ENCODE measurements around the gene IL36A. TPM values are rescaled to one million over a fixed set of nuclear protein-coding genes. Genes with fewer than 3 reads are reported as not detected.

The IL36A gene
- total RNA-seq, 1 experiment from 2014 or later = not detected

GRCh38 chr2:113000436-113000835 is 4.8 kb upstream of the IL36A start:
- Histone ChIP-seq H4K5ac (ENCODE audit: insufficient read length, low read depth, low read length) (no peak overlapping the region), H2BK120ac (ENCODE audit: low read depth, low read length, poor library complexity, severe bottlenecking) (no peak overlapping the region), H3K9ac (ENCODE audit: extremely low read depth, insufficient read length, low read length) (no peak overlapping the region), H2BK20ac (ENCODE audit: low read depth, low read length, poor library complexity, severe bottlenecking) (no peak overlapping the region), H4K20me1 (ENCODE audit: control insufficient read depth, insufficient read depth, insufficient read length) (no peaks in the 10 kb centered on the region), H3T11ph (ENCODE audit: low read length) (no peak overlapping the region), H3K18ac (ENCODE audit: insufficient read length, low read depth, low read length) (no peak overlapping the region), H3K4me1 (ENCODE audit: insufficient read depth, low read length) (no peaks in the 10 kb centered on the region), H3K79me1 (ENCODE audit: insufficient read depth, low read depth, low read length, poor library complexity, severe bottlenecking) (no peaks in the 10 kb centered on the region), H2BK12ac (ENCODE audit: insufficient read length, low read depth, low read length) (no peak overlapping the region), H2AFZ (ENCODE audit: low read length) (no peak overlapping the region), H3K23ac (ENCODE audit: insufficient read length, low read depth, low read length) (no peak overlapping the region), H3K56ac (ENCODE audit: insufficient read length, low read depth, low read length) (no peak overlapping the region), H2AK5ac (ENCODE audit: insufficient read length, low read length) (no peak overlapping the region), H3K4ac (ENCODE audit: low read depth, low read length) (no peak overlapping the region), H3K27me3 (ENCODE audit: insufficient read depth, low read length) (no peaks in the 10 kb centered on the region), H4K91ac (ENCODE audit: insufficient read length, low read depth, low read length) (no peak overlapping the region), H3K23me2 (ENCODE audit: insufficient read length, low read depth, low read length, poor library complexity, severe bottlenecking) (no peaks in the 10 kb centered on the region), H2BK15ac (ENCODE audit: low read depth, low read length) (no peak overlapping the region), H3K9me3 (ENCODE audit: control insufficient read depth, low read depth, low read length) (no peaks in the 10 kb centered on the region), H3K27ac (ENCODE audit: insufficient read length, low read depth, low read length) (no peak overlapping the region), H3K14ac (ENCODE audit: insufficient read depth, low read length) (no peak overlapping the region), H2BK5ac (ENCODE audit: insufficient read length, low read length) (no peak overlapping the region), H3K4me2 (ENCODE audit: insufficient read depth, insufficient read length, low read length) (no peak overlapping the region), H4K8ac (replicated peaks; ENCODE audit: insufficient read length, low read depth, low read length) (no peak overlapping the region), H3K79me2 (ENCODE audit: insufficient read depth, low read length) (no peaks in the 10 kb centered on the region)
- no peak overlapping the region for H3K4me3 Mint-ChIP-seq
- peaks cover 40 to 82% of the 10 kb centered on the region in 2 experiments for H3K9me3 Mint-ChIP-seq
- no peak for DNase-seq
- no peak overlapping the region for H3K27ac Mint-ChIP-seq
- peaks cover 0 to 13% (median 0%) of the 10 kb centered on the region in 3 experiments; a peak in 2 of 7 replicates for H3K36me3 Mint-ChIP-seq (ENCODE audit: insufficient read depth in 1 of 3, low read depth in 3 of 3)
- peaks cover 19% of the 10 kb centered on the region for H3K27me3 Mint-ChIP-seq (ENCODE audit: low read depth)
- H3K4me1 Mint-ChIP-seq = no peaks in the 10 kb centered on the region
- WGBS (ENCODE audit: extremely low coverage, insufficient read length, low lambda C conversion rate) = no CpG with 5 or more reads among the region's 1 CpG
- TF ChIP-seq CTCF (conservative IDR thresholded peaks at IDR 0.05) = no peak
